Stimulated activated CD8-positive, alpha-beta memory T cell treated with anti-CD3 and anti-CD28 coated beads, Interleukin-7, amount 100 ng/mL, for 24 hours (primary cell): ENCODE data around the gene DACH2.
"Not testable (repeated sequence)": the region's sequence is repeated elsewhere in the genome, so short reads cannot be mapped to it uniquely, and the experiment has no call there.

ENCODE experiments used
- DNase-seq: peaks from one replicate; pipeline ENCODE4 v3.0.0-alpha.2; 2020; ENCODE audit warnings: low read depth

Gene DACH2

DNA sequence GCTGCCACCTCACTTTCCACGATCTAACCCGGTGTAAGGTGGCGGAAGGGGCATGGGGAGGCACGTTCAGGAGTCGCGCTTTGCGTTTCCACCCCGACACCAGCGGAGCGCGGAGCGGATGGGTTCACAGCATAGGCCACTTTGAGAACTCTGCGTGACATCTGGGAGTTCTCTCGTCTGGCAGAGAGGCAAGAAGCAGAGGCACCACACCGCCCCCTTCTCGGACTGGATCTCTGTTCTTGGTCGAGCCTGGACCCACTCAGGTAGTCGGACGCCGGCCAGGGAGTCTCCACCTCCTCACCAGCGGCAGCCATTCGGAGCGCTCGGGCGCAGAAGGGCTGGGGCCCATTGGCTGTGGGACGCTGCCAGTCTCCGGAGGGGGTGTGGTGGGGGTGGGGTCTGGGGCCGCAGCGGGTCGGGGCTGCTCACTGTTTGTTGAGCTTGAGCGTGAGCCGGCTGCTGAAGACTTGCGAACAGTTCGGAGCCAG is at the start of gene DACH2:
TSS of gene DACH2 (plus strand) at position 428 of the 488 bp plus-strand sequence.
- DNase-seq = peak; percentile 2

DNA sequence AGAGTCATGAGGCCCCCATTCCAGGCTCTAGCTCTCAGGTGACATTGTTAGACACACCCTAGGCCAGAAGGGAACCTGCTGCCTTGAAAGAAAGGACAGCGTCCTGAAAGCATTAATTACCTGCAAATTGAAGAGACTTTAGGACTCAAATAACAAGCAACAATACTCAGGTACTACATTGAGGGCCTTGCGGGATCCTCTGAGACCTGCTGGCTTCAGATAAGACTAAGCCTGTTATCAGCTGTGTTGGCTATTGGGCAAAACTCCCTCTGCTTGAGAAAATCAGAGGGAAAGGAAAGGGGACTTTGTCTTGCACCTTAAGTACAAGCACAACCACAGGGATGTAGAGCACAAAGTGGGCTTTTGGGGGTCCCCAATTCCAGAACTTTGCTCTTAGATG is 45.9 kb upstream of the DACH2 start:
- DNase-seq = no peak

DNA sequence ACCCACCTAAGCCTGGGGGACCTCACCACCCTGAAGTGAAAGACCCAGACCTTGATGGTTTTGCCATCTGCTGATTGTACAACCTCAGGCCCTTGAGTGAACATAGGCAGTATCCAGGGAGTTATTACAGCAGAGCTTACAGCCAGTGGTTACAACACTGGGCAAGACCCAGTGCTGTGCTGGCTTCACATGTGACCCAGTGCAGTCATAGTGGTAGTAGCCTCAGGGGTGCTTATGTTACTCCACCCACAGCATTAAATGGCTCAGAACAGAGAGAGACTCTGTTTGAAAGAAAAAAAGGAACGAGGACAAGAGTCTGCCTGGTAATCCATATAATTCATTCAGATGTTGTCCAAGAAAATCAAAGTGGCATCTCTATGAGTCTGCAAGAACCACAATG is 45.2 kb upstream of the DACH2 start:
- no peak for DNase-seq

DNA sequence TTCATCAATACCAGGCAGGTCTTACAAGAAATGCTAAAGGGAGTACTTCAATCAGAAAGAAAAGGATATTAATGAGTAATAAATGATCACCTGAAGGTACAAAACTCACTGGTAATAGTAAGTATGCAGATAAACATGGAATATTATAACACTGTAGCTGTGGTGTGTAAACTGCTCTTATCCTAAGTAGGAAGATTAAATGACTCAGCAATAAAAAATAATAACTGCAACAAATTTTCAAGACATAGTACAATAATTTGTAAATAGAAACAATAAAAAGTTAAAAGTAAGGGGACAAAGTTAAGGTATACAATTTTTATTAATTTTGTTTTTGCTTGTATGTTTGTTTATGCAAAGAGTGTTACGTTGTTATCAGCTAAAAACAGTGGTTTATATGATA is 43.7 kb upstream of the DACH2 start:
- DNase-seq = no peak

DNA sequence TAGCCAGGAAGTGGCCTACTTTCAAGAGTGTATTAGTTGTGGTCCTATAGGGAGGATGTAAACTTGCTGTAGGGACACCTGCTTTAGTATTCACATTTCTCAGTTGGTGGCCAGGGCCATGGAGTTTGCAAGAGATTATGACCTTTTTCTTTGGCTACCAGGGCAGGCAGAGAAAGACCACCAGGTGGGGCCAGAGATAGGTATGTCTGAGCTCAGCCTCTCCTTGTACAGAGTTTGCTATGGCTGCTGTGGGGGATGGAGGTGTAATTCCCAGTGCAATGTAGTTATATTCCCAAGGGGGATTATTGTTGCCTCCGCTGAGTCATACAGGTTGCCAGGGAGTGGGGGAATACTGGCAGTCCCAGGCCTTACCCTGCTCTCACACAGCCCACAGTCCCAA is 26.3 kb upstream of the DACH2 start:
- no peak for DNase-seq

DNA sequence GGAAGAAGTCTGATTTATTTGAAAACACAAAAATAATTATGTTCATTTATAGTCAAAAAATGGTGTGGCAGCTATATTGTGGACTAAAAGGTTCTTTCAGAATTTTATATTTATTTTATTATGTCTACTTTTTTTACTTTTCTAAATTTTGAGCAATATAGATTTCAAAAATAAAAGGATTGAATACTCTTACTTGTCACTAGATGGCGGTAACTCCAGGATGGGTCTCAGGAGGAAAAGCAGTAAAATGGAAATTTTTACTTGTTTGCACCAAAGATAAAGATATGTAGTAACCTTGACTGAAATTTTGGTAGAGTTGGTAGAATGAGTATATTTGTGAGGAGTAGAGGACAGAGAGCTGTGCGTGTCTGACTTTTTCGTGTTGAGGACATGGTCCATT is 14.5 kb upstream of the DACH2 start:
- DNase-seq = no peak

DNA sequence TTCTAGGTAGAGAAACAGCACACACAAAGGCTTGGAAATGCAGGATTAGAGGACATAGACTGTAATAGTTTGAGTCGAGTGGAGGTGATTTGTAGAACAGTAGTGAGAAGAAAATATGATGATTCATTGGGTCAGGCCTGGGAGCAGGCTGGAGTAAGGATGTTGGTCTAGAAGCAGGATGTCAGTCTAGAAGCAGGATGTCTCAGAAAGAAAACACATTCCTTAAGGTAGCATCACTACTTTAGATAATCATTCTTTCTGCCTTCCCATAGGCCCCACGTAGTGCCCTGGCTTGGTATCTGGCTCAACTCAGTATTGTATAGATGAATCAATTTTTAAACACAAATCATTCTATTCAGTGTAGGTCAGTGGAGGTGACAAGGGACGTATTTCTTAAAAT is 11.2 kb upstream of the DACH2 start:
- DNase-seq = no peak

DNA sequence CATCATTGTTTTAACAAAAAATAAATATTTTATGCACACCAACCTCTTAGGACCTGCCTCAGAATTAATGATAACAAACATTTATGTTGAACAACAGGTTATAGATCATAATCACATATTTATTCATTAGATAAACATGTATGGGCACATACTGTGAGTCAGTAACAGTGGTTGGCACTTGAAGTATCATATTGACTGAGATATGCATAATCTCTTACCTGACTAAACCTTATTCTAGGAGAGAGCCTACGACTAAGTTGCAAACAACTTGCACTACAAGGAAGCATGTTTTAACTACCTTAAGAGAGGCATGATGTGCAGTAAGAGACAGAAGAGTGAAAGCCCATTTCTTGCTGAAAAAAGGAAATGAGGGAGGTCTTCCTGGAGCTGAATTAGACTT is 6.5 kb upstream of the DACH2 start:
- DNase-seq = no peak

DNA sequence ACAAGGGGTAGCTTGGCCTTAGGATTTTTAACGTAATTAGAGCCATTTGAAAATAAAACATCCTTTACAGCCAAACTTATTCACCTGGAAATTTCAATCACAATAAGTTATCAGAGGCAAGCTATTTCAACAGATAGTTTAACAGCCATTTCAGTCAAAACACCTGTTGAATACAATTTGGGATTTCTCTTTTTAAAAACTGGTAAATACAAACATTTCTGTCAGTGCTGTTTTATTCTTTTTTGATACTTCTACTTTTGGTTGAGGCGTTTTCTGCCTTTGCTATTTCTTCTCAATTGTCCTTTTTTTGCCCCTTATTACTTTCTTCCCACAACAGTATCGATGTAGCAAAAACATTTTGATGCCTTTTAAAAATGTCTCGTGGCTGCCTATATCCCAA is 2.1 kb upstream of the DACH2 start:
- DNase-seq = no peak

DNA sequence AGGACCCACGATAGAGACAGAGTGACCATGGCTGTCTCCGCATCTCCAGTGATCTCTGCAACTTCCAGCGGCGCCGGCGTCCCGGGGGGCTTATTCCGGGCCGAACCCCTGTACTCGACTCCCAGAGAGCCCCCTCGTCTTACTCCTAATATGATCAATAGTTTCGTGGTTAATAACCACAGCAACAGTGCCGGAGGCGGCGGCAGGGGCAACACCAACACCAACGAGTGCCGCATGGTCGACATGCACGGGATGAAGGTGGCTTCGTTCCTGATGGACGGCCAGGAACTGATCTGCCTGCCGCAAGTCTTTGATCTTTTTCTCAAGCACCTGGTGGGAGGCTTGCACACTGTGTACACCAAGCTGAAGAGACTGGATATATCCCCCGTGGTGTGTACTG is 343 bp downstream of the DACH2 start:
- no peak for DNase-seq

DNA sequence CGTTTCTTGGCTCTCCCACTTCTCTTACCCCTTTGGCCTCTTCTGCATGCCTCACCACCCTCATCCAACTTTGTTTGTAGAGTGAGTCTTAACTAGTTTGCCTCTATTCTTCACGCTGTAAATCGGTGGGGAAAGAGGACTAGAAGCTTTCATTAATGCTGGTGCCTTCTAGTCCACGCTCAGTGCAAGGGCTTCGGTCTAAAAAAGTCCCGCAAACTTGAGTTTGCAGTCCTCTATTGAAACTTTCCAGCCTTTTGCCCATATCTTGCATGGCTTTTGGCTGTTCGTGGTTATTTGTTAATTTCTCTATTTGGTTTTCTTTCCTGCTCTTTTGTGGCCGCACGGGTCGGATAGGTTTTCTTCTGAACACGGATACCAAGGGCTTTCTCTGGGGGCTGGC is 868 bp downstream of the DACH2 start:
- DNase-seq = no peak

DNA sequence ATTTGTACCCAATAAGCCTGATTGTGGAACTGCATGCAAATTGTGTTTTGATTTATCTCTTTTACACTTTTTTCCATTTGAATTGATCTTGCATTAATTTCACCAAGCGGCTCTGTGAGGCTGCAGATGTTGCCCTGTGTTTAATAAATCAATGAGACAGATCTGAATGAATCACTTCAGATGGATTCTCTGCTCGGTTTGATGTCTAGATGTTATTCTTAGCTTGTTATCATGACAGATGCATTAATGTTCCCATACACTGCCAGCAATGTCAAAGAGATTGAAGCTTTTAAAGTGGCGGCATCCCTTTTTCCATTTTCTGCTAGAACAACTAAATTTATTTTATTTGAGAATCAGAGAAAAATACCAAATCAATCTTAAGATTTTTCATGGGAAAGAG is 6.3 kb downstream of the DACH2 start:
- DNase-seq = no peak

DNA sequence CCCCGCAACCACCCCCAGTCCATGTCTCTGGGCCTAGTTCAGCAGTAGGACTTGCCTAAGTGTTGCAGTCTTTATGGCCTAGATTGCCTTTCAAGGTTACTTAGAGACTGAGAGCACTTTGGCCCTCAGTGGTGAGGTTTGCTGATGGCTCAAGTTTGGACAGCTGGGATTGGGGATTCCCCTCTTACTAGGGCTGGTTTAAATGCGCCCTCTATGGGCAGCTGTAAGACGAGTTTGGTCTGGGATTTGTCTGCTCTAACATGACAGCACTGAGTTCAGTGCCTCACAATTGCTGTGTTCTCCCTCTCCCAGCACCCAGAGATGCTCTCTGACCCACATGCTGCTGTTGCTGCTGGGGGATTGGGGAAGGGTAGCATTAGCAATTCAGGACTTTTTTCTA is 23.1 kb downstream of the DACH2 start:
- no peak for DNase-seq

DNA sequence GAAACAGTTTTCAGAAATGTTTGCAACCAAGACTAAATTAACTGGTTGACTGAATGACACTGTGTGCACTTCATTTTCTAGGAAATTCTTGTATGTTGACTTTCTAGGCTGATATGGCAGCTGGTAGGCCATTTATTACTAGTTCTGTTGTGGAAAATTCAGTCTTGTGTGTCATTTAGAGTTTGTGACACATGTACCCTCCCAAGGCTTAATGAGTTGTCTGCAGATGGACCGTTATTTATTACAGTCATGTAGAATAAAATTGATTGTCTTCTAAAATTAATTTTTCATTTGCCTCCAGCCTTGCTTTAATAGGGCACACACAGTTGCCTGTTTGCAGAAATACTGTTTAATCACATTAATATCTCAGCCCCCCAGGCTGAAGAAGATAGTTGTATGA is 30.7 kb downstream of the DACH2 start:
- DNase-seq = no peak

DNA sequence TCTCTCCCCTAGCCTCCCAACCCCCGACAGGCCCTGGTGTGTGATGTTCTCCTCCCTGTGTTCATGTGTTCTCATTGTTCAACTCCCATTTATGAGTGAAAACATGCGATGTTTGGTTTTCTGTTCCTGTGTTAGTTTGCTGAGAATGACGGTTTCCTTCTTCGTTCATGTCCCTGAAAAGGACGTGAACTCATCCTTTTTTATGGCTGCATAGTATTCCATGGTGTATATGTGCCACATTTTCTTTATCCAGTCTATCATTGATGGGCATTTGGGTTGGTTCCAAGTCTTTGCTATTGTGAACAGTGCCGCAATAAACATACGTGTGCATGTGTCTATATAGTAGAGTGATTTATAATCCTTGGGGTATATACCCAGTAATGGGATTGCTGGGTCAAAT is 33.1 kb downstream of the DACH2 start:
- DNase-seq = not testable (repeated sequence)

DNA sequence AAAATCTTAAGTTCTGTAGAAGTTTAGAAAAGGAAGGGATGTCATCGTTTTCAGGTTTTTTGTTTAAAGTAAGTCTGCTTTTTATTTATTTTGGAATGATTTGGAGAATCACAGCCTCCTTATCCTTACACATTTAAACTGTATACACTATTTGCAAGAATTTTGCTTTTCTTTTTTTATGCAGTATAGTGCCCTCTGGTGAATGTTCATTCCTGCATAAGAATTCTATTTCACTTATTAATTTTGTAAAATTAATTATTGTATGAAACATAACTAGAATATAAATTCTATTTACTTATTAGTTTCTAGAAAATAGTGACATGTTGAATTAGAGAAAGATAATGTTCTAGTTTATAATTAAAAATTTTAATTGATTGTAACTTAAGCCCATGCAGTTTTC is 44.6 kb downstream of the DACH2 start:
- no peak for DNase-seq

DNA sequence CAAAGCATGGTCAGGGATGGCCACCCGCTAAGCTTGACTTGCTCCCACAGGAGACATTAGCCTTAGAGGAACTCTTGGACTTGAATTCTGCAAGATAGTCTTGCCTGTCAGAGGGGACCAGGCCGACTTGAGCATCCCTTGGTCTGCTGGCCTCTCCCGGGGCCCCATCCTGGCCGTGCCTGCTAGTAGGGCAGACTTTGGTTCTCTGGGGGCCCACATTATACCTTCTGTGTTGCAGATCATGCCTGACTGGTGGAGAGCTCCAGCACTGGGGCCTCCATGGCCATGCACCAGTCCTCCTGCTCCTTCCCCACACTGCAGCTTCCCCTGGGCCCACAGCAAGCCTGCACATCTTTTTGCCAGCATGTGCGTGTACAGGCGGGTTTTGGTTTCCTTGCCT is 46.5 kb downstream of the DACH2 start:
- DNase-seq = no peak

DNA sequence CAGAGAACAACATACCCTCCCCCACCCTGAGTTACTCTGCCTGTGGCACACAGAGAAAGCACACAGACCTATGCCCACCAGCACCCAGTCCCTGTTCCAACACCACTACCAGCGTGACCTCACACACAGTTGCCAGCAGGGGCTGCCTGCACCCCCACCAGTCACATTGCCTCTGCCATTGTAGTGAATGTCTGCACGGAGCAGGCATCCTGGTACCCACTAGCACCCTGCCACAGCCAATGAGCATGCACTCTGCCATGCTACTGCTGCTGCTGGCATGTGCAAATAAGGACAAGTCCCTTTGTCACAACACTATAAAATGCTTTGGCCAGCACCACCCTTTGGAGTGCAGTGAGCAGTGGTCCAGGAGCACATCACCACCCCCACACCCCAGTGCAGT is 47.1 kb downstream of the DACH2 start:
- DNase-seq = no peak

DNA sequence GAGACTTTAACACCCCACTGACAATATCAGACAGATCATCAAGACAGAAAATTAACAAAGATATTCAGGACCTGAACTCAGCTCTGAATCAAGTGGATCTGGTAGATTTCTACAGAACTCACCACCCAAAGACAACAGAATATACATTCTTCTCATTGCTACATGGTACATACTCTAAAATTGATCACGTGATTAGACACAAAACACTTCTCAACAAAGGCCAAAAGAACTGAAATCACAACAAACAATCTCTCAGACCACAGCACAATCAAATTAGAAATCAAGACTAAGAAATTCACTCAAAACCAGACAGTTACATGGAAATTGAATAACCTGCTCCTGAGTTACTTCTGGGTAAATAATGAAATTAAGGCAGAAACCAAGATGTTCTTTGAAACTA is 49.6 kb downstream of the DACH2 start:
- no peak for DNase-seq

DNA sequence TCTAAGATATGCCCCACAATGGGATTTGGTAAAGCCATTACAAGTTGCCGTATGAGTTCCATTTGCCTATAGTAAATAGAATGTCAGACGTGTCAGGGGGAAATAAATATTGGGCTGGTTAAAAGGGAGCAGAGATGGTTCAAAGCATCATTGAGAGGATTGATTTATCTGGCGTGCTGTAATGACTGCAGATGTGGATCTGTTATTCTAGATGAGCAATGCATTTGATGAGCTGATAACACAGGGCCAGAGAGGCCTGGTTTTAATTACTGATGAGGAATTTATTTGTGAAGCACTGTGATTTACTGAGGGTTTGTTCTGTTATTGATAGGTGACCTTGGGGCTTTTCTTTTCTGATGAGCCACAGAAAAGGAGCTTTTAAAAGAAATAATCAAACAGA is 62.5 kb downstream of the DACH2 start:
- no peak for DNase-seq

DNA sequence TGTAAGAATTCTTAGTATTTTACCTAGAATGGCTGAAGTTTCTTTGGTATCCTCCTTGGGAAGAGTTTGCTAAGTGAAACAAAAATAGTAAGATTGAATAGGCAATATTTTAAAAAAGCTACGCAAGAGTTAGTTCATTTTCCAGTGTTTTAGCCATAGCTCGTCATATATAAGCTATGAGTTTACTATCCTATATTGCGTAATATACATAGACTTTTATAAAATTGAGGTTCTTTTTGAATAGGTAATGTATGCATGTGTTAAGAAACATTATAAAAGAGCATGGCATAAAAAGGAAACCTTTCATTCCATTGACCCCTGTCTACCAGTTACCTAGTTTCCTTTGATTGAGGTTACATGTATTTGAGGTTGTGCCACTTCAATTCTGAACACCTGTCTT is 67.0 kb downstream of the DACH2 start:
- no peak for DNase-seq

DNA sequence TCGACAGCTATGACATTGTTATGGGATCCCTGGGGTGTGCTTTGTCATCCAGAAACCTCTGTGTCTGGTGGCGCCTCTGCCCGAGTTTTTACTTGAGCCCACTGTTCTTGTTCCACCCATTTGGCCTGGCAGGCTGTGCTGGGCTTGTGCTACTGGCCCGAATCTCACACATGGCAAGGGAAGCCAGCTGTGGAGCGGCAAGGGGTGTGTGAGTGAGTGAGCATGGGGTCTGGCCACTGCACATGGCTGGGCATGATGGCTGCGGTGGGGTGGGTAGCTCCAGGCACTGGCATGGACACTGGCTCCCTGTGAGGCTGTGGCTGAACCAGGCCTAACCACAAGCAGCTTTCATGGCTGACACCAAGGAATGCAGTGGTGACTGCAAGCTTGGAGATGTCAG is 89.2 kb downstream of the DACH2 start:
- DNase-seq = no peak

DNA sequence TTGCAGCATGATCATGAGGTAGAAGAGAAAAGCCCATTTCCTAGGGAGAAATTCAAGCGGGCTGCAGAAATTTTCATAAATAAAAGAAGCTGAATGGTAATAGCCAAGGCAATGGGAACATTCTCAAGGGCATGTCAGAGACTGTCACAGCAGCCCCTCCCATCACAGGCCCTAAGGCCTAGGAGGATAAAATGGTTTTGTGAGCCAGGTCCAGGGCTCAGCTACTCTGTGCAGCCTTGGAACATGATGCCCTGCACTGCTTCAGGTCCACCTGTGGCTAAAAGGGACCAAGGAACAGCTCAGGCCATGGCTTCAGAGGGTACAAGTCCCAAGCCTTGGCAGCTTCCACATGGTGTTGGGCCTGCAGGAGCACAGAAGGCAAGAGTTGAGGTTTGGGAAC is 93.3 kb downstream of the DACH2 start:
- no peak for DNase-seq

DNA sequence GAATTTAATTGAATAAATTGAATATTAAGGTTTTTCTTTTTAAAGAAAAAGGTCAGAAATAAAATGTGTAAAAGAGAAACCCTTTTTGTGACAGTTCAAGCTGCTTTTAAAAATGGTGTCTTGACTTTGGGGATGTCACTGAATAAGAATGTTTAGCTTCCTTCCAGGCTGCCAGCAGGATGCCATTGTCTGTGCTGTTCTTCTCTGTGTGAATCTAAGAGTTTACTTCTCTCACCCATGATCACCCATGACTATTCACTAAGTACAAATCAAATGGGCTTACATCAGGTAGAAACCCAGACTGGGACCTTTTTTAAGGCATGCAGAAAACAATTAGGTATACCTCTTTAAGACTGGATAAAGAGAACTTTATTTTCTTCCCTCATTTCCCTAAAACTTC is 115.3 kb downstream of the DACH2 start:
- no peak for DNase-seq

DNA sequence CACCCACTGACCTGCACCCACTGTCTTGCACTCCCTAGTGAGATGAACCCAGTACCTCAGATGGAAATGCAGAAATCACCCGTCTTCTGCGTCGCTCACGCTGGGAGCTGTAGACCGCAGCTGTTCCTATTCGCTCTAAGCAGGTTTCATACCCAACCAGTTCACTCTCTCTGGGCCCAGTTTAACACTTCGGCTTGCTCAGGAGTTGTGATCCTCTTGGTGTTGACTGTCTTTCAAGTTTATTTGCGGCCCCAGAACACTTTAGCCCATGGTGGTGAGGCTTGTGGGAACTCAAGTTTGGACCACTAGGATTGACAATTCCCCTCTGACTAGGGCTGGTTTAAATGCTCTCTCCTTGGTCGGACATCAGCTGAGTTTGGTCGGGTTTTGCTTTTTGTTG is 147.0 kb downstream of the DACH2 start:
- no peak for DNase-seq
